ENCODE measurements around the gene CPNE6.

The CPNE6 gene

DNA sequence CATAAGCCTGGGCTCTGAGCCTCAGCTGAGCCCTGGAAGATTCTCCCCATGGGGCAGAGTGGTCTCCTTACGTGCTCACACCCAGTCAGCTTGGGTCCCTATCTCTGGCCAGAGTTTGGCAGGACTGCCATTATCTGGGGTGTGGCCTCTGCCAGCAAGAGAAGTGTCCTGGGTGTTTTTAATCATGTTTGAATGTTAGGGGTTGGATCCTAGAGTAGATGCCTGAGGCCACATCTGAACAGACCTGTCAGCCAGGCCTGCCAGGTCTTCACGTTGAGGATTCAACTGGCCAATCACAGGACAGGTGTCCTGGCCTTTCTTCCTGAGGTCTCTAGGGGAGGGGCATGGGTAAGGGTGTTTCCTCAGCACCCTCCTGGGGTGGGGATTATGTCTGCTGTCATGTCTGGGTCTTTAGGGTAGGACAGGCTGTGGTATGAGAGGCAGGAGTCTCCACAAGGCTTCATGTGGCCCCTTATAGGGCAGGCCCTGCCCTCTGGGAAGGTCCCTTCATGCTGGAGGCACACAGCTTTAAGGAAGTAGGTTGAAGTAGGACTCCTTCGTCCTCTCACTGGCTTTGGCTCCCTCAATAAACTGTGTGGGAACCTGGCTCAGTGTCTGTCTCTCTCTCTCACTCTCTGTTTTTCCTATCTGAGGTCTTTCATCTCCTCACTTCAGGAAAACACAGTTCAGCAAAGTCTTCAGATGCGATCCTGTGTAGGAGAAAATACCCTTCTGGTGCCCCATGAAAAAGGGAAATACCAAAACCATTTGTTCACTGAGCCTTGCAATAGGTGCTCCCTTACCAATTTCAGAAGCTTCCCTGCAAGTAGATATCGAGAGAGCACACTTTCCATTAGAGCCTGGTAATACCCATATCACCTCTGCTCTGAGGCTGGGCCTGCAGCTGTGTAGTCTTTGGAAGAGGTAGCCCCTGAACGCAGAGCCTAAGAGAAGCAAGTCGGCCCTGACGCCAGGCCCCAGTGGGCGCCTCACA lies 52.4 kb downstream of the CPNE6 start:
- Histone ChIP-seq H3K4me3 (replicated peaks; ENCODE audit: low read depth, low read length) (no peak overlapping the region), H3K27me3 (replicated peaks; ENCODE audit: control insufficient read depth, insufficient read depth, low read length) (no peaks in the 10 kb centered on the region), H3K36me3 (ENCODE audit: control insufficient read depth, insufficient read depth, low read length) (peaks cover 26% of the 10 kb centered on the region)
- TF ChIP-seq, protein P1, sequence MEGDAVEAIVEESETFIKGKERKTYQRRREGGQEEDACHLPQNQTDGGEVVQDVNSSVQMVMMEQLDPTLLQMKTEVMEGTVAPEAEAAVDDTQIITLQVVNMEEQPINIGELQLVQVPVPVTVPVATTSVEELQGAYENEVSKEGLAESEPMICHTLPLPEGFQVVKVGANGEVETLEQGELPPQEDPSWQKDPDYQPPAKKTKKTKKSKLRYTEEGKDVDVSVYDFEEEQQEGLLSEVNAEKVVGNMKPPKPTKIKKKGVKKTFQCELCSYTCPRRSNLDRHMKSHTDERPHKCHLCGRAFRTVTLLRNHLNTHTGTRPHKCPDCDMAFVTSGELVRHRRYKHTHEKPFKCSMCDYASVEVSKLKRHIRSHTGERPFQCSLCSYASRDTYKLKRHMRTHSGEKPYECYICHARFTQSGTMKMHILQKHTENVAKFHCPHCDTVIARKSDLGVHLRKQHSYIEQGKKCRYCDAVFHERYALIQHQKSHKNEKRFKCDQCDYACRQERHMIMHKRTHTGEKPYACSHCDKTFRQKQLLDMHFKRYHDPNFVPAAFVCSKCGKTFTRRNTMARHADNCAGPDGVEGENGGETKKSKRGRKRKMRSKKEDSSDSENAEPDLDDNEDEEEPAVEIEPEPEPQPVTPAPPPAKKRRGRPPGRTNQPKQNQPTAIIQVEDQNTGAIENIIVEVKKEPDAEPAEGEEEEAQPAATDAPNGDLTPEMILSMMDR (IDR thresholded peaks at IDR 0.05; ENCODE audit: insufficient read depth, low read length, poor library complexity, severe bottlenecking), result no peak
- no peak for DNase-seq (ENCODE audit: extremely low read depth, insufficient read length)

DNA sequence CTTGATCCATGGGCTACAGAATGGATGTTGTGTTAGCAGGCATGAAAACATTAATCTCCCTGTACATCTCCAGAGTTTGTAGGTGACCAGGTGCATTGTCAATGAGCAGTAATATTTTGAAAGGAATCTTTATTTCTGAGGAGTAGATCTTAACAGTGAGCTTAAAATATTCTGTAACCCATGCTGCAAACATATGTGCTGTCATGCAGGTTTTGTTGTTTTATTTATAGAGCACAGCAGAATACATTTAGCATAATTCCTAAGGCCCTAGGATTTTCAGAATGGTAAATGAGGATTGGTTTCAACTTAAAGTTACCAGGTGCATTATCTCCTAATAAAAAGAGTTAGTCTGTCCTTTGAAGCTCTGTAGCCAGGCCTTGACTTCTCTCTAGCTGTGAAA lies 55.6 kb downstream of the CPNE6 start:
- DNase-seq (ENCODE audit: extremely low read depth, insufficient read length), result no peak
- no peaks in the 10 kb centered on the region for H3K27me3 ChIP-seq (replicated peaks; ENCODE audit: control insufficient read depth, insufficient read depth, low read length)
- TF ChIP-seq, protein P1 (IDR thresholded peaks at IDR 0.05; ENCODE audit: insufficient read depth, low read length, poor library complexity, severe bottlenecking), result no peak
- H3K4me3 ChIP-seq (replicated peaks; ENCODE audit: low read depth, low read length), result no peak overlapping the region
- H3K36me3 ChIP-seq (ENCODE audit: control insufficient read depth, insufficient read depth, low read length), result peaks cover 9% of the 10 kb centered on the region

DNA sequence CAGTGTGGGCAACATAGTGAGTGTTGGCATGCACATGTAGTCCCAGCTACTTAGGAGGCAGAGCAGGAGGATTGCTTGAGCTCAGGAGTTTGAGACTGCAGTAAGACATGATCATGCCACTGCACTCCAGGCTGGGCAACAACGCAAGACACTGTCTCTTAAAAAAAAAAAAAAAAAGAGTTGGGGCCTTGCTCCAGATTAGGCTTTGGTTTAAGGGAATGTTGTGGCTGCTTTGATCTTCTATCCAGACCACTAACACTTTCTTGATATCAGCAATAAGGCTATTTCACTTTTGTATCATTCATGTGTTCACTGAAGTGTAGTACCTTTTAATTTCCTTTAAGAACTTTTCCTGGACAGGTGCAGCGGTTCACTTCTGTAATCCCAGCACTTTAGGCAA lies 56.3 kb downstream of the CPNE6 start:
- no peak for DNase-seq (ENCODE audit: extremely low read depth, insufficient read length)
- TF ChIP-seq, protein P1 (IDR thresholded peaks at IDR 0.05; ENCODE audit: insufficient read depth, low read length, poor library complexity, severe bottlenecking), result no peak
- no peaks in the 10 kb centered on the region for H3K27me3 ChIP-seq (replicated peaks; ENCODE audit: control insufficient read depth, insufficient read depth, low read length)
- no peak overlapping the region for H3K4me3 ChIP-seq (replicated peaks; ENCODE audit: low read depth, low read length)
- peaks cover 8% of the 10 kb centered on the region for H3K36me3 ChIP-seq (ENCODE audit: control insufficient read depth, insufficient read depth, low read length)
